Hepatic stellate cell (primary cell): ENCODE data around the gene C2CD4B.

Experiments used
- DNase-seq: peaks from one replicate; pipeline ENCODE4 v3.0.0; 2011; ENCODE audit warnings: low spot score

C2CD4B gene

DNA sequence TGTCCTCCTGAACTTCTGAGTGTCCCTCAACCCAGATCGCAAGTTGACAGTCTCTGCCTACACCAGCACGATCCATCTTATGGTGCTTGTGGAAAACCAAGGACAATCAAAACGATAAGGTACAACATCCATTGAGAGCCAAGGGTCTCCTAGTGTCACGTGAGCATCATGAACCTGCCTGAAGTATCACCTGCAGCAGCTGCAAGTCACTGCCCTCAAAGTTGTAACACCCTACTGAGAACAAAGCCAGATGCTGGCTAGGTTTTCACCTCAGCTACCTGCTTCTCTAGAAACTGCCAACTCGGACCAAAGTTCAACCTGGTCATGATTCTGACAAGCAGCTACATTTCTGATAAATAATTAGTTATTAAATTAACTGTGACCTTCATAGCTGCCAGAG is 17.5 kb downstream of the C2CD4B start:
- no peak for DNase-seq

DNA sequence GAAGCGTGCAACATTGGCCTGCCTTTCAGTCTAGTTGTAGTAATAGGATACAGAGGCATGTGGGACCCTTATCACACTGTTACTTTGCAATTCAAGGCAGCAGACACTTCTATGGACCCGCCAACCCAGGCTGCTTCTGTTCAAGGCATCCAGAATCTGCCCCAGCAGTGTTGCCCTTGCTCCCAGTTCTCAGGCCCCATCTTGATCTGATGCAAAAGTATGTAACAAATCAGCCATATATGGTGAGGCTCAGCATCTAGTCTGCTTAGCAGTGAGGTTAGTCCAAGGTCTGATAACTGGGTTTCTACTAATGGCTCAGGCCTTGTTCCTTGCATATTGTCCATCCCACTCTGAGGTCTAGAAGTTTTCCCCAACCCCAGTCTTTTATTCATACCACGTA is 17.9 kb downstream of the C2CD4B start:
- no peak for DNase-seq

DNA sequence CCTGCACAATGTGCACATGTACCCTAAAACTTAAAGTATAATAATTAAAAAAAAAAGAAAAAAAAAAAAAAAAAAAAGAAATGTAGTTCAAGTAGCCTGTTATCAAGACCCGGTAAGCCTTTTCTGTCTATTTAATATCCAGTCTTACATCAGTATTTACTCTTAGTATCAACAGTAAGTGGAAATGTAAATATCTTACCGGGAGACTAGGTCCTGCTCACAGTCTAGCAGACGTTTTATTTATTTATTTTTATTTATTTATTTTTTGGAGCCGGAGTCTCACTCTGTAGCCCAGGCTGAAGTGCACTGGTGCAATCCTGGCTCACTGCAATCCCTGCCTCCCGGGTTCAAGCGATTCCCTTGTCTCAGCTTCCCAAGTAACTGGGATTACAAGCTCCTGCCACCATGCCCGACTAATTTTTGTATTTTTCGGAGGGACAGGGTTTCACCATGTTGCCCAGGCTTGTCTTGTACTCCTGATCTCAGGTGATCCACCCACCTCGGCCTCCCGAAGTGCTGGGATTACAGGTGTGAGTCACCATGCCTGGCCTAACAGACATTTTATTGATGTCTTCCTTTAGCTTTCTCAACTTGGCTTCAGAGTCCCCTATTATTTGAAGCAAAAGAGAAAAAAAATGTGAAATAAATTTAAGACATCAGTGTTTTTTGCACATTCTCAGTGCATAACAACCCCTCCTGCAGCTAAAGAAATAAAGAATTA is 19.9 kb downstream of the C2CD4B start:
- no peak for DNase-seq

DNA sequence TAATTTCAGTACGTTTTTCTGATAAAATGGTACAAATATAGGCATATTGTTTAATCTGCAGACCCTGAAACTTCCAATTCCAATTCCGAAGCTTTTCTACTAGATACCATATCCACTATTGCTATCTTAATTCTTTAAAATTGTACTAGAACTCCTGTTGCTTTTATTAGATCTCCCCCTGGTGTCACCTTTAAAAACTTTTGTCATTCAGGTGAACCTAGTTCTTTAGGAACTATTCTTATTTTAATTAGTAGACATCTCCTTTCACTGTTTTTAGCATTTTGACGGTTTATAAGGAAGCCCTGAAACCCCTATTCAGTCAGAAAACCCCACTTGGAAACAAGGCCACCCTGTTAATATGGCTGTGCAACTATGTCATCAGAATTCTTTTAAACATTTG is 22.3 kb downstream of the C2CD4B start:
- no peak for DNase-seq

DNA sequence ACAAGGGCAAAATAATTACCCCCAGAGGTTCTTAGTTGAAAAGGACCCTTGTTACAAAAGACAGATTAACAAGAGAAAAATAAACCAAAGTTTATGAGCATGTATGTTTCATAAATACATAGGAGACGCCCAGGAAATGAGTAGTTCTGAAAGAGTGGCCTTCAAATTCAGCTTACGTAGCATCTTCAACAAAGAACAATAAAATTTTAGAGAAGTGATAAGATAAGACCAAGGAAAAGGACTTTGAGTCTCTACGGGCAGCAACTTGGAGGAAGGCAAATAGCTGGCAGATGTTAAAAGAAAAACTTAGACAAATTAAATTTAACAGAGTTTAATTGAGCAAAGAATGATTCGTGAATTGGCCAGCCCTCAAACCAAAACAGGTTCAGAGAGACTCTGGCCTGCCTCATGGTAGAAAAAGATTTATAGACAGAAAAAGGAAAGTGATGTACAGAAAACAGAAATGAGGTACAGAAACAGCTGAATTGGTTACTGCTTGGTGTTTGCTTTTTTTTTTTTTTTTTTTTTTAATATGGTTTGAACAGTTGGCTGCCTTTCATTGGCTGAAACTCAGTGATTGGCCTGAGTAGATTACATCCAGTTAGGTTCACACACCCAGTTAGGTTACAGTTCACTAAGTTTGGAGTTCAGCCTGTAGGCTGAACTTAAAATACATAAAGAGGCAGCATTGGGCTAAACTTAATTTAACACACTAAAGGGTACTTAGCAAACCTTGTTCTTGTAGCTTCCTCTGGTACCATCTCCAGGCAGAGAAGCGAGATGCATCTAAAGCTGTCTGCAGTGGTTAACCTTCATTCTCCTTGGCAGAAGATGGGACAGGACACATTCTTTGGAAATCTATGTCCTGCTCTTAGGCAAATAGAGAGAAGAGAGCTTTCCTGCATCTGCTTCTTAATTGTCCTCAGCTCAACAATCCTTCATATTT is 23.2 kb downstream of the C2CD4B start:
- no peak for DNase-seq

DNA sequence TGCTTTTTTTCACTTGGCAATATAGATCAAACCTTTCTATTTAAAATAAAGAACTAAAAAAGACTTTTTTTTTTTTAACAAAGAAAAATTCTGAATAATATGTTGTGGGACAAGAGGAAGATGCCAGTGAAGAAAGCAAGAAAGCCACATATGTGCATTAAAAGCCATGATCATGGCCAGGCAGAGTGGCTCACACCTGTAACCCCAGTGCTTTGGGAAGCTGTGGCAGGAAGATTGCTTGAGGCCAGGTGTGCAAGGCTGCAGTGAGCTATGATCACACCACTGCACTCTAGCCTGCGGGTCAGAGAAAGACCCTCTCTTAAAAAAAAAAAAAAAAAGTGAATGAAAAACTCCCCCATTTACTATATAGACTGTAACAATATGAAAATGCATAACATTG is 23.9 kb downstream of the C2CD4B start:
- DNase-seq: no peak

DNA sequence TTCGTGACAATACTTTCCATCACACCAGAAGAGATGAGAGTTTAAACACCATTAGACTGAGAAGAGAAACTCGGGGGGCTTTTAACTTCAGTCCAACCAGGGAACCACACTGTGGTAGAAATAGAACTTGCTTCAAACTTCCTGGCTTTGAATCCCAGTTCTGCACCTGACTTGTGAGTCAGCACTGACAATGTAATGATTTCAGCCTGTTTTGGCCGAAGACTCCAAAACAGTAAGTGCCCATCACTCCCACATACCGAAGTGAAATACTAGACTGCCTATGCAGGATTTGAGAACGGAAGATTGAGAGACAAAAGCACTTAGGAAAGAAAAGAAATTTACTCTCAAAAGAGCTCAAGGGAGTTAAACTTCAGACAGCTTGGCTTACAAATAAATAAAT is 27.0 kb downstream of the C2CD4B start:
- no peak for DNase-seq

DNA sequence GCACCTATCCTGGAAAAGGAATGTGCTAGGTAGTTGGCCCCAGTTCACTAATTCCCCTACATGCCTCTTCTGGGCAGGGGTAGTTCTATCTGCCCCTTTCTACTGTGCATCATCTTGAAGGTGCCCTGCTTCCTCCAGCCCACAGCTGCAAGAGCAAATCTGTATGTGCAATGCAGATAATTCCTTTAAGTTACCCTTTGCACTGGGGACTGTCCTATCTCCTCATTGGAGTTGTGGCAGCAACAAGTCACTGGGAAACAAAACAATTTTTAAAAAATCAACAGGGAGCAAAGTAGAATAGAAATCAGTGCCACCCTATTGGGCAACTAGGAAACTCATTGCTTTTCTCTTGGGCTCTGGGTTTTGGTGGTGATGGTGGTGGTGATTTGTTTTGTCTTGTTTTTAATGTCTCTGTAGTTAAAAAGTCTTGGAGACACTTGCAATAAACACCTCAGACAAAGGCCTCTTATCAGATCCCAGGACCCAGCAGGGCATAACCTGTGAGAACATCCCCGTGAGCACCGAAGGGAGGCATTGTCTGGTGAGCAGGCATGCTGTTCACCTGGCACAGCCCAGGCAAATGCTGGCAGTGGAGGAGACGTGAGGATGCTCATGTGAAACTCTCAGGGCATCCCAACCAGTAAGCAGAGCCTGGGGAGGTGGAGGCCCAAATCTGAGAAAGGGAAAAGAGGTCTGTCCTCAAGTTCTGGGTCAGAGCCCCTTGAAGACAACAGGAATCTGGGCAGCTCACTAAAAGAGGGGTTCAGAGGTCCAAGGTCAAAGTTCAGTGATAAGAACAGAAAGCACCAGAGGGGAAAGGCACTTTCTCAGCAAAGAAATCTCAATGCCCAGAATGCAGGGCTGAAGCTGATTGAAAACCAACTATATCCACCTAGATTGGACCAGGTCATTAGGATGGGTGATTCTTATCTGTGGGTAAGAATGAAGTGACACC is 27.9 kb downstream of the C2CD4B start:
- DNase-seq: no peak

DNA sequence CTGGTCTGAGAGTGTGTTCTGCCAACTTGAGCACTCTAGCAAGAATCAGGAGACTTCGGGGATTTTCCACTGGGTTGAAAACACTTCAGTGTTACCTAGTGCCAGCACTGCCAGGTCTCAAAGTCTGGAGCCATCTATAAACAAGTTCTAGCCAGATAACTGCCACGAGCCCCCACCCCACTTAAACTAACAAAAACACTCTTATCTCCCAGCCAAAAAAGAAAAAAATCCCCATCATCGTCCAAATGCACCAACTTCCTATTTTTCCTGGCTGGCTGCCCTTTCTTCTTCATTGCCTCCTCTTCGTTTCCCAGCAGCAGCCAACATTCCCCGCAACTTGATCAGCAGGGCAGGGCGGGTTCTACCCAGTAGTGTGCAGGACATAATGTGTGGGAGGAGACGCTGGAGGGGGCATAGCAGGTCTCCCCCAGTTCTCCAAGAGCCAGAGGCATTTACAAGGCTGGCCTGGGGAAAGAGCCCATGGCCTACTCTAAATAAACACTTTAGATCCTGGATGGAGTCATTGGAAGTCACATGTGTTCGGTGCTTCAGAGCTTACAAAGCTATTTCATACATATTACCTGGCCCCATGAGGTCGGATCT is 29.5 kb downstream of the C2CD4B start:
- DNase-seq: no peak

DNA sequence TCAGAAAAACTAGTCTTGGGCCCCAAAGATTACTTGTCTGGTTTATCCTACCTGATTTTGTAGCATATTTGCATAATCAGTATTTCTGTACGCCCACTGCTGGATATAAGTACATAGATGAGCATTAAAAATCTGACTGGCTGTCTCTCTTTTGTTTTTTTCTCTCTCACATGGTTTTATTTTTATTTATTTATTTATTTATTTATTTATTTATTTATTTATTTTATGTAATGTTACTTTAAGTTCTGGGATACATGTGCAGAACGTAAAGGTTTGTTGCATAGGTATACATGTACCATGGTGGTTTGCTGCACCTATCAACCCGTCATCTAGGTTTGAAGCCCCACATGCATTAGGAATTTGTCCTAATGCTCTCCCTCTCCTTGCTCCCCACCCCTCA is 31.9 kb downstream of the C2CD4B start:
- DNase-seq: no peak

DNA sequence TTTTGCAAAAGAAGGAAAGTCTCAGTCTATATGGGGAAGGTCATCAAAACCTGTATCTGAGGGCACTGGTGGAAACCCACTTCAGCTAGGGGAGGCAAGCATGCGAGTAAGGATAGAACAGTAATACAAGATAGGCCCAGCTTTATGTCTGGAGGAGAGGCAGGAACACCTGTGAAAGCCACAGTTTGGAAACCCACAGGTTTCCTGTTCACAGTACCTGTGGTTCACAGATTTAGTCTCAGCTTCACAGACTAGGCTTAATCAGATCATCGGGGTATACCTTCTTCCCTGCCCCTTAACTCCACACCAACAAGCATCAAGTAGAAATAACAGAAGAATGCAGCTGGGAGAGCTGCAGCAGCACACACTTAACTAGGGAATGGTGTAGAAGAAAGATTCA is 36.2 kb downstream of the C2CD4B start:
- DNase-seq: no peak

DNA sequence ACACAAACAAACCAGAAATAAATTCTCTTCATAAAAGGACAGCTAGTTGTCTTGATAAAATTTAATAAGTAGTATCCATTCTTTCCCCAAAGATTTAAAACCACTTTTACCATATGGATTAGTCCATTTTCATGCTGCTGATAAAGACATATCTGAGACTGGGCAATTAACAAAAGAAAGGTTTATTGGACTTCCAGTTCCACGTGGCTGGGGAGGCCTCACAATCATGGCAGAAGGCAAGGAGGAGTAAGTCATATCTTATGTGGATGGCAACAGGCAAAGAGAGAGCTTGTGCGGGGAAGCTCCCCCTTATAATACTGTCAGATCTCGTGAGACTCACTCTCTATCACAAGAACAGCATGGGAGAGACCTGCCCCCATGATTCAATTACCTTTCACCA is 38.7 kb downstream of the C2CD4B start:
- DNase-seq: no peak

DNA sequence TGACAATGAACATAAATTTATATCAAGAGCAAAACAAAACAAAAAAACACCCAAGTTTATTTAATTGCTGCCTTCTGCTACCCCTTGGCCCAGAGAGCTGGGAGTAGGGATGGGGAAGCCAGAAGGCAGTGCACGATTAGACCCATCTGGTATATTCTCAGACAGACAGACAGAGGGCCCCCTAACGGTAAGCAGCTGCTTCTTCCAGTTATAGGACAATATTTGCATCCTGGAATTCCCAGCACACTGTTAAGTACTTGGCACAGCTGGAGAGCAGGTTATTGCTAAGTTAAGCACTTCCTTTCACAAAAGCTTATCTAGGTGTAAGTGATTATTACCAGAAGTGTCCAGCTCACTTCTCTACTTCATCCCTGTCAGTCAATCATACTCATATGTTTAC is 39.3 kb downstream of the C2CD4B start:
- no peak for DNase-seq

DNA sequence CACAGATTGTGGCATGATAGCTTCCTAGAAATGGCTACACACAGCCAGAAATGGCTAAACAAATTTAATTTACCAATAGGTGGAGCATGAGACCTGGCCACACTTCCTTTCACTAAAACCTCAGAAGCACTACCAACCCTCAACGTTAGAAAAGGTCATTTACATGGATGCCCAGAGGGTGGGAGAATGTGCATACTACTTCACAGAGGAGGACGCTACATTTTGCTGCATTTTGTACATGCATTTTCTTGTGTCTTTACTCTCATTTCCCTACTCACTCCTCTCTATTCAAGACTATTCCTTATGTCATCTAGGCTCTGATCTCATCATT is 40.1 kb downstream of the C2CD4B start:
- DNase-seq: no peak

DNA sequence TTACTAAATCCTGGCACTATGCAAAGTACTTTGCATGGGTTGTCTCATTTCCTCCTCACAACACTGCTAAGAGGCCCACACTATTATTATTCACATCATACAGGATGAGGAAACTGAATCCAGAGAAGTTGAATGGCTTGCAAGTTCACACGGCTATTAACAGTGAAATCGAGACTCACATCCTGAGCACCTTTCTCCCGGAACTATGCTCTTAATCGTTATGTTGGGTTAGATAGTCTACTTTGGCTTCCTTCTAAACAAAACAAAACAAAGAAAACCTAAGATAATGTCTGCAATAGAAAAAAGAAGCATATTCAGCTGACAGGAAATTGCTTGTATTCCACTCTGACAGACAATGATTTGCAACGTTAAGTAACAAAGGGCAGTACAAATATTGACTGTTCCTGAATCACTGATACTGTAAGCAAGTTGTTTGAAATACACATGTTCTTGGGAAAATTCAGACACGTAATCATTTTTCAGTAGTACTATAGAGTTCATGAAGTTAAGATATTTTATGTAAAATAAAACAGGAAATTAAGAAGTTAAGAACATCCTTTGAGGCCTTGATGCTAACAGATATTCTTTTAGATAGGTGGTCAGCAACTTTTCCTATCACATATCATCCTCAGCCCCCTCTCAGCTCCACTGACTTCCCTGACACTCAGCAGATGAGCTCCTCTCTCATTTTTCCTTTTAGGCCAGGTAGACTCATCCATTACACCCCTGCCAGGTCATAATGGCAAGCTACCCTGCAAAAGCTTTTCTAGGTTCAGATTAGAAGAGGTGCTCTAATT is 40.7 kb downstream of the C2CD4B start:
- no peak for DNase-seq

DNA sequence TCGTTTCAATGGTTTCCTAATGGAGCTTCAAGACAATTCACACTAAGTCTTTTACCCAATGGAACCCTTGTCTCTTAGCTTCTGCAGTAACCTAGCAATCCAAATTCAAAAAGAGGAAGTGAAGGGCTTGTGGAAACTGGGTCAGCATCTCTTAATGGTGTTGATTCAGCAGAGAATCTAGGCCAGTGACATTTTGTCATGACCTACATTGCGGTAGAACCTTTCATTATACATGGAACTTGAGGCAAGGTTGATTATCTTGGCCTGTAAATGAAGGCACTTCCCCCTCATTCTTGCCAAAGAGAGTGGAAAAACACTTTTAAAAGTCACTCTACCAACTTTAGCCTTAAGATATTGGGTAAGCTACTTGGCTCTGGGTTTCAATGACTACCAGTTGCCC is 42.8 kb downstream of the C2CD4B start:
- no peak for DNase-seq

DNA sequence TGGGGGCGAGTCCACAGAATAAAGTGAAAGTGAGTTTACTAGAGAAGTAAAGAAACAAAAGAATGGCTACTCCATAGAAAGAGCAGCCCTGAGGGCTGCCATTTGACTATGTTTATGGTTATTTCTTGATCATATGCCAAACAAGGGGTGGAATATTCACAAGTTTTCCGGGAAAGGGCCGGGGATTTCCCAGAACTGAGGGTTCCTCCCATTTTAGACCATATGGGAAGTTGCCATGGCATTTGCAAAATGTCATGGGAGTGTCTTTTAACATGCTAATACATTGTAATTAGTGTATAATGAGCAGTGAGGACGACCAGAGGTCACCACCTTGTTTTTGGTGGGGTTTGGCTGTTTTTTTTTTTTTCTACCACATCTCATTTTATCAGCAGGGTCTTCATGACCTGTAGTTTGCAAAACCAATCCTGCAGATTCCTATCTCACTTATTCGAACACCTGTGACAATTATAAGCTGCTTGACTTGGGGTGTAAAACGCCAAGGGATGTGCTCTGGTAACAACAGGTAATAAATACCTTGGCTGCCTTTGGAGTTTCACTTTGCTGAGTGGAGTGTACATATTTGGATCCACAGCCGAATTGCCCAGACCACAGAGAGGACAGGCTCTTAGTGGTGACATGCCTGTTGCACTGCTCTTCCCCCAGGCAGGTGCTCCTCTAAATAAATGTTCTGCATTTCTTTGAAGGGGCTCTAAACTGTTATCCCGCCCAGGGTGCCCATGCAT is 43.6 kb downstream of the C2CD4B start:
- DNase-seq: no peak

DNA sequence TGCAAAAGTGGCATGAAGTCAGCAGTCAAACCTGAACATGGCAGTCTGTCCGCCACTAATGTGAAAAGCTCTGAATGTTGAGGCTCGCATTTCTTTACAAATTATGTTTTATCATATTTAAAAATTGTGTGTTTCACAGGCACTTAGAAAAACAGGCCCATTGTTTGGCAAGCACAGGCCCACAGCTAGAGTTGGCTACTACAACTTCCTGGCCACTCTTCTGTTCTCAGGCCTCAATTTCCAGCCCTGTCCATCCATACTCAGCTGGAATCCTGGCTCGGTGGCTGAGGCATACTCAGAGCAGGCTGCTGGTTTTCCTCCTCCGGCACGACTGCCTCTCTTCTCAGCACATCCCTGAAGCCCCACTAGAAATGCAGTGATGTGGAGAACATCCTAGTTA is 44.3 kb downstream of the C2CD4B start:
- no peak for DNase-seq

DNA sequence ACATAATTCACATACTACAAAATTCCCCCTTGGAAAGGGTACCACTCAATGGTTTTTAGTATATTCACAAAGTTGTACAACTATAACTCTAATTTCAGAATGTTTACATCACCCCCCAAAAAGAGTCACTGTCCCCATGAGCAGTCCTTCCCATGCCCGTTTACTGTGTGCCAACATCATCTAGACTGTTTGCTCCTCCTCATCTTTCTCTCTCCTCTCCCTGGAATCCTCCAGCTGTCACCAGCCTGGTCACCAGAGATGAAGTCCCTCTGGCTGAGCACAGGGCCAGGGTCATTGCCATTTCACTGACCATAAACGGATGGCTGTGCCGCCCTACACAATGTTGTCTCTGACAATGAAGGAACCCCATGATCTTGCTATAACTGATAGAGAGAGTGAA is 45.2 kb downstream of the C2CD4B start:
- no peak for DNase-seq

DNA sequence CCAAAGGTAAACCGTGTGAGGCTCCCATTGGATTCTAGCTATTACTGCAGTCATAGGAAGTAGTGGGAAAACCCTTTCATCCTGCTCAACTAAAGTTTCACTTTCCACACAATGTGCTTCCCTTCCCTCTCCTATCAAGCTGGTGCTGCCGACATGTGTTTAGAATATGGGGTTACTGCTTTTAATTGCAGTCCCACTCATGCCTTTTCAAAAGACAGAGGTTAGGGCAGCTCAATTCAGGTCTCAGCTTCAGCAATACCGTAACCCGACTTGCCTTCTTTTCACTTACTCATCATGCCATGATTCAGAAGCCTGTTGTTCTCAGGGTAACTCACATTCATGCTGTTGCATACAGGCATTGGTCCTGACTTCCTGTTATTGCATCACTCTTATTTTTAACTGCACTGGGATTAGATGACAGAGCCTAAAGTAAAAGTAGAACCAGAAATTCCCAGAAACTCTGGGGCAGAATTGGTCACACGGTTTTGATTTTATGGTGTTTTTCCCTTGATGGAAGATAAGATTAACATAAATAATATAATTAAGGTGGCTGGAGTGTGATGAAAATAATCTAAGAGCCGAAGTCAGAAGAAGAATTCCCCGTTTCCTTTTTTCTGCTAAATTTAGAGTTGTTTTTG is 45.7 kb downstream of the C2CD4B start:
- peak; percentile 70 for DNase-seq
